ENCODE results near the gene OR2K2. TPM values are rescaled to one million over a fixed set of nuclear protein-coding genes. Genes with fewer than 3 reads are reported as not detected.
A peak's percentile ranks its signal among the peaks of the same experiment; 100 is the strongest.
"Not testable (repeated sequence)": the region's sequence is repeated elsewhere in the genome, so short reads cannot be mapped to it uniquely, and the experiment has no call there.

OR2K2 gene
- total RNA-seq, 6 experiments from 2014 or later = not detected

GRCh38 chr9:111297066-111297824, 32.8 kb downstream of the OR2K2 start:
- H3K9me3 Mint-ChIP-seq = peaks cover 5% of the 10 kb centered on the region
- no peaks in the 10 kb centered on the region for H3K27me3 Mint-ChIP-seq (ENCODE audit: insufficient read depth)
- no peak overlapping the region; the same call in 1 of the 2 replicates for H3K27ac Mint-ChIP-seq
- H3K4me1 Mint-ChIP-seq (ENCODE audit: low read depth) = peaks cover 48% of the 10 kb centered on the region
- peaks cover 5% of the 10 kb centered on the region for H3K36me3 Mint-ChIP-seq (ENCODE audit: low read depth)
- TF ChIP-seq, protein P1, sequence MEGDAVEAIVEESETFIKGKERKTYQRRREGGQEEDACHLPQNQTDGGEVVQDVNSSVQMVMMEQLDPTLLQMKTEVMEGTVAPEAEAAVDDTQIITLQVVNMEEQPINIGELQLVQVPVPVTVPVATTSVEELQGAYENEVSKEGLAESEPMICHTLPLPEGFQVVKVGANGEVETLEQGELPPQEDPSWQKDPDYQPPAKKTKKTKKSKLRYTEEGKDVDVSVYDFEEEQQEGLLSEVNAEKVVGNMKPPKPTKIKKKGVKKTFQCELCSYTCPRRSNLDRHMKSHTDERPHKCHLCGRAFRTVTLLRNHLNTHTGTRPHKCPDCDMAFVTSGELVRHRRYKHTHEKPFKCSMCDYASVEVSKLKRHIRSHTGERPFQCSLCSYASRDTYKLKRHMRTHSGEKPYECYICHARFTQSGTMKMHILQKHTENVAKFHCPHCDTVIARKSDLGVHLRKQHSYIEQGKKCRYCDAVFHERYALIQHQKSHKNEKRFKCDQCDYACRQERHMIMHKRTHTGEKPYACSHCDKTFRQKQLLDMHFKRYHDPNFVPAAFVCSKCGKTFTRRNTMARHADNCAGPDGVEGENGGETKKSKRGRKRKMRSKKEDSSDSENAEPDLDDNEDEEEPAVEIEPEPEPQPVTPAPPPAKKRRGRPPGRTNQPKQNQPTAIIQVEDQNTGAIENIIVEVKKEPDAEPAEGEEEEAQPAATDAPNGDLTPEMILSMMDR (IDR thresholded peaks at IDR 0.05) = no peak
- DNase-seq = no peak
- H3K4me3 Mint-ChIP-seq = no peak overlapping the region

GRCh38 chr9:111294691-111295451, 35.2 kb downstream of the OR2K2 start:
- no peak for DNase-seq
- H3K4me1 Mint-ChIP-seq (ENCODE audit: low read depth) = peaks cover 30% of the 10 kb centered on the region
- TF ChIP-seq, protein P1 (IDR thresholded peaks at IDR 0.05) = no peak
- no peak overlapping the region for H3K27ac Mint-ChIP-seq
- no peaks in the 10 kb centered on the region for H3K27me3 Mint-ChIP-seq (ENCODE audit: insufficient read depth)
- H3K4me3 Mint-ChIP-seq = no peak overlapping the region
- peaks cover 5% of the 10 kb centered on the region for H3K36me3 Mint-ChIP-seq (ENCODE audit: low read depth)
- peaks cover 5% of the 10 kb centered on the region for H3K9me3 Mint-ChIP-seq

- Mint-ChIP-seq H3K27ac (no peak overlapping the region; the same call in 1 of the 2 replicates), H3K4me3 (no peak overlapping the region), H3K4me1 (ENCODE audit: low read depth) (peaks cover 33% of the 10 kb centered on the region), H3K36me3 (ENCODE audit: low read depth) (no peaks in the 10 kb centered on the region), H3K27me3 (ENCODE audit: insufficient read depth) (no peaks in the 10 kb centered on the region; the same call in 1 of the 2 replicates), H3K9me3 (no peaks in the 10 kb centered on the region)
- TF ChIP-seq, protein P1 (IDR thresholded peaks at IDR 0.05) = no peak
- DNase-seq = peak; percentile 56
Measured at GRCh38 chr9:111287127-111287526, 42.9 kb downstream of the OR2K2 start.

- H3K36me3 Mint-ChIP-seq (ENCODE audit: low read depth) = no peaks in the 10 kb centered on the region
- no peak overlapping the region for H3K4me3 Mint-ChIP-seq
- no peaks in the 10 kb centered on the region for H3K9me3 Mint-ChIP-seq
- TF ChIP-seq, protein P1 (IDR thresholded peaks at IDR 0.05) = no peak
- peaks cover 33% of the 10 kb centered on the region for H3K4me1 Mint-ChIP-seq (ENCODE audit: low read depth)
- DNase-seq = no peak
- H3K27me3 Mint-ChIP-seq (ENCODE audit: insufficient read depth) = no peaks in the 10 kb centered on the region; the same call in 1 of the 2 replicates
- H3K27ac Mint-ChIP-seq = no peak overlapping the region
Measured at GRCh38 chr9:111284703-111285102, 45.3 kb downstream of the OR2K2 start.

- H3K27ac Mint-ChIP-seq = no peak overlapping the region
- no peak overlapping the region for H3K4me3 Mint-ChIP-seq
- TF ChIP-seq, protein P1 (IDR thresholded peaks at IDR 0.05) = no peak
- DNase-seq = no peak
- no peaks in the 10 kb centered on the region; the same call in 1 of the 2 replicates for H3K27me3 Mint-ChIP-seq (ENCODE audit: insufficient read depth)
- peaks cover 16% of the 10 kb centered on the region for H3K4me1 Mint-ChIP-seq (ENCODE audit: low read depth)
- H3K36me3 Mint-ChIP-seq (ENCODE audit: low read depth) = no peaks in the 10 kb centered on the region
- no peaks in the 10 kb centered on the region for H3K9me3 Mint-ChIP-seq
Measured at GRCh38 chr9:111282845-111283244, 47.2 kb downstream of the OR2K2 start.

DNA sequence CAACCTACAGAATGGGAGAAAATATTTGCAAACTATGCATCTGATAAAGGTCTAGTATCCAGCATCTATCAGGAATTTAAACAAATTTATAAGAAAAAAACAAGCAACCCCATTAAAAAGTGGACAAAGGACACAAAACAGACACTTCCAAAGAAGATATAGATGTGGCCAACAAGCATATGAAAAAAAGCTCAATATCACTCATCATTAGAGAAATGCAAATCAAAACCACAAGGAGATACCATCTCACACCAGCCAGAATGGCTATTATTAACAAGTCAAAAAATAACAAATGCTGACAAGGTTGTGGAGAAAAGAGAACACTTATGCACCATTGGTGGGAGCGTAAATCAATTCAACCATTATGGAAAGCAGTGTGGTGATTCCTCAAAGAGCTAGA, 49.2 kb downstream of the OR2K2 start:
- not testable (repeated sequence) for H3K4me3 Mint-ChIP-seq; H3K27ac Mint-ChIP-seq; H3K9me3 Mint-ChIP-seq; H3K4me1 Mint-ChIP-seq (ENCODE audit: low read depth); H3K27me3 Mint-ChIP-seq (ENCODE audit: insufficient read depth); DNase-seq; H3K36me3 Mint-ChIP-seq (ENCODE audit: low read depth)
